GM21786 (cell line): ENCODE measurements around the gene SLC17A9.

Experiments used
- ATAC-seq: cut with Tn5 transposase; IDR thresholded peaks from one replicate; pipeline ENCODE4 v1.9.1; 2021; ENCODE audit not compliant: unreplicated experiment

Gene SLC17A9

DNA sequence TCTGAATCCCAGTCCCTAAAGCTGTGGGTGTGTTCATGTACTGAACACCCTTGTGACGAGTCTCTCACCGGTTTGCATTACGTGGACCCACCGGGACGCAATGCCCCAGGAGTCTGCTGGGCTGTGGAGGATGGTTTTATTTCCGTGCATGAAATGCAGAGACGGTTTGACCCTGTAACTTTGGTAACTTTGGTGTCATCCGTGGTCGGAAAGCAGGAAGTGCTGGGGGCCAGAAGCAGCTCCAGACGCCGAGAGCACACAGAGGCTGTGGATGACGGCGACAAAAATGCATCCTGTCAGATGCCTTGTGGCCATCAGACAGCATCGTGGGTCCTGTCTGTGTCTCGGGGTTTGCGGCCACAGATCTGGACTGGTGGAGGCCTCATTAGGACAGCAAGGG, 47.1 kb downstream of the SLC17A9 start:
- ATAC-seq, result no peak

DNA sequence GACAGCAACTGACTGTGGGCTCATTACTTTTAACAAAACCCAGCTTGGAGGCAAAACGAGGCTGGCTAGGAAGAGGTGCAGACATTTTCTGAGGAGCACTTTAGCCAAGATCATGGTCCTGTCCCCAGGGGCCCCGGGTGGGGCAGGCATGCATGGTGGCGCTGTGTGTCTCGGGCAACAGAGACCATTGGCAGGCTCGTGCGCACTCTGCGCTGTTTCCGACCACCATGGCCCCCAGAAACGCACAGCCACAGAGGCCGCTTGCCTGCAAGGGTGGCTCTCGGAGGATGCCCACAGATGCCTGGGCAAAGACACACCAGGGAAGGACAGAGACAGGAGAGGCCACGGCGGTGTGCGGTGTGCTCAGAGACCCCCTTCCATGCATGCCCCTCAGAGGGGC, 47.5 kb downstream of the SLC17A9 start:
- ATAC-seq, result no peak

DNA sequence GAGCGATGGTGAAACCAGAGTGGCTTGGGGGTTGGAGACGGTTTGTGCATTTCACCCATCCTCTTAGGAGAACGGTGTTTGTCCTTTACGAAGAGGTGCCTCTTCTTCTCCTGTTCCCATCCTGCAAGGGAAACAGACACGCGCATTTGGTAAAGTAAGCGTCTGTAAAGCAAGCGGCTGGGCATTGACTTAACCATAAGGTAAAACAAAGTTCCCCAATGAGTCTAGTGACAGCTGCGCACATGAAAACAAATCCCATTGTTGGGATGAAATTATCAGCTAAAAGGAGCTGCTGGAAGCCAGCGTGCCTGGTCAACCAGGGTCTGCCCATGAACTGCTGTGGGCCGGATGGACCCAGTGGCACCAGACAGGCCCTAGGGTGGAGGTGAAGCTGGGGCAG, 48.4 kb downstream of the SLC17A9 start:
- ATAC-seq, result no peak

DNA sequence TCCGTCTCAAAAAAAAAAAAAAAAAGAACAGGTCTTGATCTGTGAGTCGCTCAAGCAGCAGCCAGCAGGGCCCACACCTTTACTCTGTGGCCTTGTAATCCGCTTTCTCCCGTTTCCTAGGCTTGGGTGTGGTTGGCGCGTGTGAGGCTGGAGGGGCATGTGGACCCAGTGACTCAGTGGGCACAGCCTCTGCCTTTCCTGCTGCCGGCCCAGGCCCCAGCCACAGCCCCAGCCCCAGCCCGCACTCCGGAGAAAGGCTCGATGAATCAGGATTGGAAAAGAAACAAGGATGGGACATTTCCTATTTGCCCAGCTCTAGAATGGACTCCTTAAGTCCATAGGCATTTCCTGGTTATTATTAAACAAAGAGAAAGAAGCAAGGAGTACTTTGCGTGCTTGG, 50.0 kb downstream of the SLC17A9 start:
- no peak for ATAC-seq

DNA sequence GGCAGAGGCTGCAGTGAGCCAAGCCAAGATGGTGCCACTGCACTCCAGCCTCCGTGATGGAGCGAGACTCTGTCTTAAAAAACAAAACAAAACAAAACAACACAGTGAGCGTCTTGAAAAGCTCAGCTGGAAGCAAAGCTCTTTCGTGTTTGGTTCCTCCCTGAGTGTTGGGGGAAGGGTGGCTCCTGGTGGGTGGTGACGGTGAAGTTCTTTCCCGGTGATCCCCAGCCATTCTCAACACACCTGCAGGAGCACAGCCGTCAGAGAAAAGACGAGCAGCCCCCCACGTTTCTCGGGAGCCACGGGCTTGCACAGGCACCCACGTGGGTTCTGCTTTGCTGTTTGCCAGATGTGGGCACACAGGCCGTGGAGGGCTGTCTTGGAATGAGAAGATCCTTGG, 51.0 kb downstream of the SLC17A9 start:
- no peak for ATAC-seq

DNA sequence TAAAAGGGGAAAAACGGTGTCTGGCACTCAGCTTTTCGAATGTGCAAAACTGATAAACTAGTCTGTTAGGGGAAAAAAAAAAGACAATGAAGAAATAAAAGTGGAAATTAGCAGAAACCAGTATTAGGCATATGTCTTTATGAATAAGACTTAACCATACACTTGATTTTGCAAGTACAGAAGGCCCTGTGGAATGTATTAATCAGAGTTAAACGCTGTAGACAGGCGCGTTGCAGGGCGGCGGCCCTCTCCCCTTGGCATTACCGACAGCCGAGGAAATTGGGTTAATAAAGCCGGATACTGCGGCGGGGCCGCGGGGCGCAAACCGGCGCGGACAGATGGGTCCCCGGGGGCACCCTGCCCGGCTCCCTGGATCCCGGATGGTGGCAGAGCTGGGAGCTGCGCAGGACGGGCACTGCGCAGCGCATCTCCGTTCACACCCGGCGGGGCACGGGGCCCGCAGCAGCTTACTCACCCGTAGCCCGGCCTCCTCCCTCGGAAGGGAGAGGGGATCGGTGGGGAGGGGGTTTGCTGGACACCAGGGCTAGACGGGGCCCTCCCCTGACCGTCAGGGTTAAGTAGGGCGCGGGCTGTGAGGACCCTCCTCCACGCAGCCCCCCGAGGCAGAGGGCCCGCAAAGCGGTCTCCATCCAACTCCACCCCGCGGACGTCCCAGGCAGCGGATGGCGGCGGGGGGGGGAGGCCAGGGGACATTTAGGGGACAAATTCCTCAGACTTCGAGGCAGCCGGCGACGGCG, 52.3 kb downstream of the SLC17A9 start:
- ATAC-seq, result no peak

DNA sequence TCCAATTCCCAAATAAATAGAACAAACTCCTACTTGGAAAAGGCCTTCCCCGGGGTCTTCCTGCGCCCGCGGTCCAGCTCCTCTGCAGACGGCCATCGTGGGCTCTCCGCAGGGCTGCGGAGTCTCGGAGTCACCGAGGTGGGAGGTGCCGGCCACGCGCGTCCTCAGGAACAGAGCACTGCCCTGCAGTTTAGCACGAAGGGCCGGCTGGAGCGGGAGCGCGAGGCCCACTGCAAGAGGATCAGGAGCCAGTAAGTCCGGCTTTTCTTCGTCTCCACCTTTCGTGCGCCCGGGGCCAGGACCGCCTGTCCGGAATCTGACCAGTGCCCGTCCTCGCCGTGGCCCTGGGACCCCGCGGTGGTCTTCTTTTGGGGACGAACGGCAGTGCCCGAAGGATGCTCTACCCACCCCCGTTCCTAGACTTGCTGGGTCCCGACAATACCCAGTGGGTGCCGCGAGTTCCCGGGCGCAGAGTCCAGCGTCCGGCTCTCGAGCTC, 52.9 kb downstream of the SLC17A9 start:
- ATAC-seq, result no peak

DNA sequence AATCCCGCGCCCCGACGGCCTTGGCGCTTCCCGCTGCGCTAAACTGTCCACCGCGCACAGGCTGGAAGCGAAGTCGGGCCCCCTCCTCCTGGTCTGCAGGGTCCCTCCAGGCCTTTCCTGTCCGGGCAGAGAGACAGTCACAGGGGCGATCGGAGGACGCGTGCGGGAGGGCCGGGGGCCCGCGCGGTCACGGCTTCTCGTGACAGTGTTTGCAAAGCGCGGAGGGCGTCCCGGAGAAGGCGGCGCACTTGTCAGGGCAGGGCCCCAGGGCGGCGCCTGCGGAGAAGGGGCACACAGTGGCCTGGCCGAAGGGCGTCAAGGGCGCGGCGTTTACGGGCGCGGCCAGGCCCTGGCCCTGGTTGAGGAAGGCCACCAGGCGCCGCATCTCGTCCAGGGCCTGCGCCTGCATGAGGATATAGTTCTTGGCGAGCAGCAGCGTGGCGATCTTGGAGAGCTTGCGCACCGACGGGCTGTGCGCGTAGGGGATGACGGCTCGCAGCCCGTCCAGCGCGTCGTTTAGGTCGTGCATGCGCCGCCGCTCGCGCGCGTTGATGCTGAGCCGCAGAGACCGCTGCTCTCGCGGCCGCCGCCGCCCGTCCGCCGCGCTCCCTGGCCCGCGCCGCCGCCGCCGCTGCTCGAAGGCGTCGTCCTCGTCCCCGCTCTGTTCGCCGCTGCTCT, 53.5 kb downstream of the SLC17A9 start:
- ATAC-seq, result no peak

DNA sequence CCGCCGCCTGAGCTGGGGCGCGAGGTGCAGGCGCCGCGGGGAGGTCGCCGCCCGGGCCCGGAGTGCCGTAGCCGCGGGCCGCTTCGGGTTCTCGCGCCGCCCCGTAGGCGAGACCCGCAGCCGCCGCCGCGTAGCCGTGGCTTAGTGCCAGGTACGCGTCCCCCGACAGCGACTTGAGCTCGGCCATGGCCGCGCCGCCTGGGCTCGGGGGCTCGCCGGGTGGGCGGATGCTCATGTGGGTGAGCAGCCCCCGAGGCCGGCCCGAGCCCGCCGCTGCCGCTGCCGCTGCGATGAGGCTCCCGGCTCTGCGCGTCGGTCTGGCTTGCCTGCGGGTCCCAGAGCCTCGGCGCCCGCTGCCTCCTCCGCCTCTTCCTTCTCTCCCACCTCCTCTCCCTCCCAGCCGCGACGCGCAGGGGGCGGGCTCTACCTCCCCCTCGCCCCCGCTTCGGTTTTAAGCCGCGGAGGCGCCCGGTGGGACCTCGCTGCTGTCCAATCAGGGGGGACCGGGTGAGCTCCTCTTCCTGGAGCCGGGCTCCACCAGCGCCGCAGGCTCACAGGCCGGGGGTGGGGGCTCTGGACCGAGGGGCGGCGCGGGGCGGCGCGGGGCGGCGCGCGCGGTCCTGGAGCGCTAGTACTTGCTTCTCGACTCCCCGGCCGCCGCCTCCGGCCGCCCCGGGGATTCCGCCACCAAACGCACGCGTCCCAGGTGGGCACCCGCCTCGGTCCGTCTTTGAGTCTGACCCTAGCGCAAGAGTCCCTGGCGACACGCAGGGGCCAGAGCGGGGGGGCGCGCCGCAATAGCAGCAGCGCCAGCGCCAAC, 54.2 kb downstream of the SLC17A9 start, which contains the start of gene BHLHE23:
BHLHE23 (minus strand) TSS at position 425 of the 820 bp plus-strand sequence; CDS start at position 235, 190 bp downstream.
- no peak for ATAC-seq

DNA sequence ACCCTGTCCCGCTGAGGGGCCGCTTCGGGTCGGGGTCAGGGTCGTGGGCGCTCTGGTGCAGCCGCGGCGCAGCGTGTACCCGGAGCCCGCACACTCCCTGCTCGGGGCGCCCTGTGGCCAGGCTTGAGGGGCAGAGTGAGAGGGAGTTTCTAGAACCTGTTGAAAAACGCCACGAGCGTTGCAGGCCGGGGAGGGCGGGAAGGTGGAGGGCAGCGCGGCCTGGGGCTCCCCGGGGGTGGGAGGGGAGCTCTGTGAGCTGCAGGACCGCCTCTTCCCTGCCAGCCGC, 54.8 kb downstream of the SLC17A9 start:
- no peak for ATAC-seq

DNA sequence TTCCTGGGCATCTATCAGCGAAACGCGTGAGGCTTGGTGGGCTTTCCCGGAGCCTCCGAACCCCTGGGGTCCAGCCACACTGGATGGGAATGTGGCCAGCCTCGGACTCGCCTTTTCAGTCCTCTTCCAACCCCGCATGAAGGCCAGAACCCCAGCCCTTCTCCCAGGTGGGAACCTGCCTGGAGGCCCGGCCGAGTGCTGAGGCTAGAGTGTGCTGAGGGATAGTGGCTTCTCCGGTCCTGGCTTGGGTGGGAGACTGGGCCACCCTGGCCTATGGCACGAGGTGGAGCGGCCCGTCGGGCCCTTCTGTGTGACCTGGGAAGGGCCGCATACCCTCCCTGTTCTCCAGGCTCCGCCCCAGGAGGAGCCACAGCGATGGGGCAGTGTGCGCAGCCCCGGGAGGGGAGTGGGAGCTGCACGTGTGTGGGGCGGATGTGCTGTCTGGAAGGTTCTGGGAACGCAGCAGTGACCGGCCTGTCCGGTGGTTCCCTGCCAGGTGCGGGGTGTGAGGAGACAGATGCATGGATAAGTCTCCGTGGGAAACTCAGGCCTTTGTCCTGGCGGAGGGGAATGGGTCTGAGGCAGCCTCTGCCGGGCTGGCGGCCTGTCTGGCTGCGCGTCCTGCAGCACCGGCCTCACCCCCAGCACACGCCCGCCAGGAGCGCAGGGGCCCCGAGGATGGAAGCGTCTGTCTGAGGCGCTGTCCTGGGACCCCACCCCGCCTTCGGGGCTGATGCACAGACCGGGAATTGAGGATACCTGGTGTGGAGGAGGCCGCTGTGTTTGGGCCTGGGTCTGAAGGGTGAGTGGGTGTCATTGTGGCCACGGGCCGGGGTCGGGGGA, 55.4 kb downstream of the SLC17A9 start:
- no peak for ATAC-seq

DNA sequence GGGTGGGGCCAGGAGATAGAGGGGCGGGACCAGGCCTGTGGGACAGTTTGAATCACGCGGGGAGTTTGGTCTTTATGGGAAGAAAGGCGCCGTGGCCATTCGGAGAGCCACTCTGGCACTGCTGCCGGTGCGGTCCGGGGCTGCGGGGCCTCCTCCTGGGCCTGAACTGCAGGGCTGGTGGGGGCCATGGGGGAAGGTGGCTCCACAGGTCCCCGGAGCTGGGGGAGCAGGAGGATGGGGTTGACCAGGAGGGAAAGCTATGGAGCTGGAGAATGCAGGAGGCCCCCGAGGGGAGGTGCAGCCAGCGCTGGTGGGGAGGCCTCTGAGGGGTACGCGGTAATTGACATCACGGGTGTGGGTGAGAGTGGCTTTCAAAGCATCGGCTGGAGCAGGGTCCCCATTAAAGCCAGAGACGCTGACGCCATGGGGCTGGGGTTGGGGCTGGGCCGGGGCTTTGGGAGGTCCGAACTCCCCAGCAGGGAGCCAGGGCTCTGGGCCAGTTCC, 56.1 kb downstream of the SLC17A9 start:
- no peak for ATAC-seq

DNA sequence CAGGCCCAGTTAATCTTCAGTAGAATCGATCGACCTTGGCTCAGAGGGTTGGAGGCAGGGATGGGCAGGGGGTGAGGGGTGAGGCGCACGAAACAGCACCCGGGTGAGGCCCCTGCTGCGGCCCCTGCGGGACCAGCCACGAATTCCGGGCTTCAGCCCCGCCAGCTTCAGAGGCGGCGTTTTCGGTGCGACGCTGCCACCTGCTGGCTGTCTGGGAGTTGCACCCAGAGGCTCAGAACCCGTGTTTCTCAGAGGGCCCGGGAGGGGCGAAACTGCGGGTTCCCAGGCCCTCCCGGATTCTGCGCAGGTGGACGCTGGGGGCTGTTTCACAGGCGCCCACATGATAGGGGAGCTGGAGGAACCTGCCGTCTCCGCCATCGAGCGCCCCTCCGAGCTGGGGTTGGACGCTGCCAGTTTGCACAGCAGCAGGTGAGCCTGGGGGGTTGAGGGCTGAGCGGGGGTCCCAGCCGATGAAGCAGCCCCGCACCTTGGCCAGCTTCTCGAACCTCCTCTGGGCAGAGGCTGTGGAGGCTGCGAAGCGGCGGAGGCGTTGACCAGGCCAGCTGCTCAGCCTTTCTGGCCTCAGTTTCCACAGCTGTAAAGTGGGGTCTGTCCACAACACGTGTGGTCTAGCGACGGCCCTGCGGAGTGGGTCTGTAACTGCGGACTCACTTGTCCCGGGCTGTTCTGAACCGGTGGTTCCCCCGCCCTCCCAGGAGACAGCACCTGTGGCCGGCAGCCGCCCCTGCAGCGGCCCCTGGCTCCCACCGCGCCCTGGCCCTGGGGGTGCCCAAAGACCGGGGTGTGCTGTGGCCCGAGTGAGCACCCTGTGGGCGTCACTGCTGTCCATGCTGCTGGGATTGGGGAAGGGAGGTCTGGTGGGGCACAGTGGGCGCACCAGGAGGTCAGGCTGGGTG, 56.8 kb downstream of the SLC17A9 start:
- peak; percentile 35 for ATAC-seq

DNA sequence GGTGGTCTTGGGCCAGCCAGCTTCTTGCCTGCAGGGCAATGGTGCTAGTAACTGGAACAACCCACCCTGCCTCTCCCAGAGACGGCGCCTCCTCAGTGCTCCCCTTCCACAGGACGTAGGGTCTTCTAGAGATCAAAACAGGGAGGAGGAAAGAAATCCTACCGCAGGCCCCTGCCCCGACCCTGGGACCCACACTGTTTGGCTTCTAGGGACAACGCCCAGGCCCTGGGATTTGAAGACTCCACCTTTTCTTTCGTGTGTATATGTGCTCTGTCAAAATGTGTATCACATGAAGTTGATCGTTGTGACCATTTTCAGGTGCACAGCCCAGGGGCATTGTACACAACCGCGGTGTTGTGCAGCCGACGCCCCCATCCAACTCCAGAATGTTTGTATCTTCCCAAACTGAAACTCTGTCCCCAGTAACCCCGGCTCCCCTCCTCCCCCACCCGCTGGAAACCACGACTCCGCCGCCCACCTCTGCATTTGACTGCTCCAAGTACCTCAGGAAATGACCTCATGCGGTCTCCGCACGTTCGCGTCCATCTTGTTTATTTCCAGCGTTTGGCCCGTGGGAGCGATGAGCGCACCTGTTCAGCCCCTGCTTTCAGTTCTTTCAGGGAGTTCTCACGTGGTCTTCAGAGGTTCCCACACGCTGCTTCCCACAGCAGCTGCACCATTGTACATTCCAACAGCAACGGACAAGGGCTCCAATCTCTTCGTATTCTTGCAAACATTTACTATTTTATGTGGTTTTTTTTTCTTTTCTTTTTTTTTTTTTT, 57.7 kb downstream of the SLC17A9 start:
- ATAC-seq, result peak; percentile 56

DNA sequence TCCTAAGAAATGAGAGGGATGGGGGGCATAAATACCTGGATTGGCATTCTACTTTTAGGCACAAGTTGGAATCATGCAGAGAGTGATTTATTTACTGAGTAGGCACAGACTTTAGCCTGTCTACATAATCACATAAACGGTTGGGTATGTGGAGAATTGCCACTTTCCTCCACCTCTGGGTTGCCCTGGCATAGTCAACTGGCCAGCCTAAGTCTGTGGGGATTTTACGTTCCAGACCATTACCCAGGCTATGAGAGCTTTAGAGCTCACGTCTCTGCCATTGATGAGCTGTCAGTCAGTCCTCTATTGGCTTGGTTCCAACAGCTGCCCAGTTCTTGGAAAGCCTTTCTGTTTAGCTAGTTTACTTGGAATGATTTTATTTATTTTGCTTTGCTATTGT, 59.3 kb downstream of the SLC17A9 start:
- no peak for ATAC-seq

DNA sequence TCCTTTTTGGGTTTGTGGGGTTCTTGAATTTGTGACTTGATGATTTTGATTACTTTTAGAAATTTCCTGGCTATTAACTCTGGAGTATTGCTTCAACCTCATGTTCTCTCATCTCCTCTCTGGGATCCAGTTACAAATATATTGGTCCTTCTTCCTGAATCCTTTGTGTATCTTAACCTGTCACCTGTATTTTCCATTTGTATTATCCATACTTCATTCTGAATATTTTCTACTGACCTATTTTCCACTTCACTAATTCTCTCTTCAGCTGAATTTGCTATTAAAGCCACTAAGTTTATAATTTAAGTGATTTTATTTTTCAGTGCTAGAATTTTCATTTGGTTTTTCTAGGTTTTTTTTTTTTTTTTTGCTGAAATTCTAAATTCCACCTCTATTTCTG, 60.7 kb downstream of the SLC17A9 start:
- ATAC-seq, result no peak

DNA sequence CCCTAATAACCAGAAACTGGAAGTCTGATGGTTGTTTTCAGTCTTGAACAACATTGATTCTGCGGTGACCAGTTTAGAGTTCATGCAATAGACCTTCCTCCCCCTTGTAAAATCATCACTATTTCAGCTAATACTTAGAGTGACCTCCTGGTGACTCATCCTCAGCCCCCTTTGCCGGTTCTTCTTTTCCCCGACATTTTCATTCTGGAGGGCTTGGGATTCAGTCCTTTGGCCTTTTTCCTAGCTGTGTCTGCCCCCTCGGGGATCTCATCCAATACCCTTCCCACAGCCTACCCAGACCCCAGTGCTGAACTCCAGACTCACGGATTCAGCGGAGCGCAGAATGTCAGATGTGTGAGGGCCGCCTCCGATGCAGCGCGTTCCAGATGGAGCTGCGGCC, 61.8 kb downstream of the SLC17A9 start:
- no peak for ATAC-seq

DNA sequence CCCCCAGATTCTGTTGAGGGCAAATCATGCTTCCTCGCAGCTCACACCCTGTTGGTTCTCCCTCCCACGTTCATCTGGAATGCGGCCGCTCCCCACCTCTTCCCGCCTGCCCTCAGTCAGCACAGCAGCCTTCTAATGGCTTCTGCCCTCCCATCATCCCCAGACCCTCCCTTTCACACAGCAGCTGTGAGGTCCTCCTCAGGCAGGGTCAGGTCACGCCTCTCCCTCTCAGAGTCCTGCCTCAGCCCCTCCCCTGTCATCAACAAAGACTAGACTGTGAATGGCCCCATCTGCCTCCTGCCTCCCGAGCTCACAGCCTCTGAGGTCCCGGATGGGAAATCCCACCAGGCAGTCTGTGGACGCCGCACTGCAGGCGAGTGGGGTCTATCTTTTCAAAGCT, 62.2 kb downstream of the SLC17A9 start:
- no peak for ATAC-seq

DNA sequence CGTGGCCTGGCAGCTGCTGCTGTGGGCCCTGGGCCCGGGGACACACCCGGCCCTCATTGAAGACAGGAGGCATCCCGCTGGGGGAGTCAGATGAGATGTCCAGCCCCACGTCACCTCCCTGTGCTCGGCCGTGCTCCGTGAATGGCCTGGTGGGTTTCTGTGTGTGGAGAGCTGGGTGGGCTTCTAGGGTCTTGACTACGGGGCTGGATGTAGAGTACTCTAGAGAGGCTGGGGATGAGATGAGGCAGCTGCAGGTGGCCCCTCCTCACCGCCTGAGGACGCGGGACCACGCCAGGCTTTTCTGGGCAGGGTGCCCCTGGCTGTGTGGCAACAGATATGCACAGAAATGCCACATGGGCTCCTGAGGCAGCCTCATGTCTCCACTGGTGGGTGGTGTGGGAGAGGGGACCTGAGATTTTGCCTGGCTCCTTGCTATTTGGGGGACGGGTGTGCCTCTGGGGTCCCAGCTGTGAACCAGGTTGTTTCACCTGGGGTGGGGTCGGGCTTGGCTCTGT, 62.7 kb downstream of the SLC17A9 start:
- no peak for ATAC-seq
